GM12873 (cell line): ENCODE measurements around the gene LSS.

Experiments used
- CTCF ChIP-seq: IDR thresholded peaks from 2 replicates; pipeline ENCODE4 v1.5.1; 2012; ENCODE audit warnings: low read depth, mild to moderate bottlenecking, moderate library complexity, low read length, control low read depth; ENCODE audit not compliant: insufficient read depth; ENCODE audit errors: missing control alignments

Gene LSS

DNA sequence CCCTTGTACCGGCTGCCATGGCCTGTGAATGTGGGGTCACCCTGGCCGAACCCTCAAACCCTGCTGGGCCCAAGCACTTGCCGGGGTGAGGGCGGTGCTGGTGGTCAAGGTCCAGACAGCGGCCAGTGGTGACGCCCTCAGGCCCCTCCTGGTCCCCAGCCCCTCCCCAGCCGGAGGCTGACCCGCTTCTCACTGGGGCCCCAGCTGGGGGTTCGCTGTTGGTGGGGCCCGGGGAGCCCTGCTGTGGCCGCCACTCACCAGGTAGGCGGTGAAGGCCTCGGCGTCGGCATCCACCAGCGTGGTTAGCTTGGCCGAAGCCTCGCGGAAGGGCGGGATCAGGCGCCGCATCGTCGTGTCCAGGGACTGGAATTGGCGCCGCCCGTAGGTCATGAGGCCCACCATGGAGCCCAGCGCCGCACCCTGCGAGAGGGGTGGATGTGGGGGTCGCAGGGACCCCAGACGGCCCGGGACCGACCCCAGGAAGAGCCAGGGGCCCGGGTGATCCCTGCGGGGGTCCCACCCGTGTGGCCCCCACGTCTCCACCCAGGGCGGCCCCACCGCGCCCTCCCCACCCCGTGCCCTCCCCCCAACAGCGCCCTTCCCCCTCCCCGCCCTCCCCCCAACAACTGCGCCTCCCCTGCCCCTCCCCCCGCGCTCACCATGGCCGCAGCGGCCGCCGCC lies 83.3 kb downstream of the LSS start:
- TF ChIP-seq CTCF, result no peak

- TF ChIP-seq CTCF, result no peak
Observed at GRCh38 chr21:46144464-46145070, 84.0 kb downstream of the LSS start.

GRCh38 chr21:46142582-46143473 lies 85.7 kb downstream of the LSS start:
- no peak for TF ChIP-seq CTCF

DNA sequence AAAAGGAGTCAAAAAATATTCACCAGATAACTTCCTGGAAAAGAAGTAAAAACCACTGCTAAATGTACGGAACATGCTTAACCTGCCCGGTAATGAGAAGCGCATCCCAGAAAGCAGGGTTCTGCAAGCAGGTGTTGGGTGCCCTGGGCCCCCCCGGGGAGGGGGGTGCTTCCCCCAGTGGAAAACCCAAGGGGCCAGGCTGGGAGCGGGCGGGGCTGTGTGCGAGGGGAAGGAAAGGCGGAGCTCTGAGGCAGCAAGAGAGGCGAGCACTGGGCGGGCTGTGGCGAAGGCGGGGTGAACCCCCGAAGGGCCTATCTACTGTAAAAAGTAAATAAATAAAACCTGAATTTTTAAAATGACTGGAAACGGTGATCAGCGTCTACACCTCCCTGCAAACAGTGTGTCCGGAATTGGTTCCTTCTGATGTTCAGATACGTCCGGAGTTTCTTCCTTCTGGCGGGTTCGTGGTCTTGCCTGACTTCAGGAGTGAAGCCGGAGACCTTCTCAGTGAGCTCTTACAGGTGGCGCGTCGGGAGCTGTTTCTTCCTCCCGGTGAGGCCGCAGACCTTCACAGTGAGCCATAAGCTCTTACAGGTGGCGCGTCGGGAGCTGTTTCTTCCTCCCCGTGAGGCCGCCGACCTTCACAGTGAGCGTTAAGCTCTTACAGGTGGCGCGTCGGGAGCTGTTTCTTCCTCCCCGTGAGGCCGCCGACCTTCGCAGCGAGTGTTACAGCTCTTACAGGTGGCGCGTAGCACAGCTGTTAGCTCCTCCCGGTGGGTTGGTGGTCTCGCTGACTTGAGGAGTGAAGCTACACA lies 86.6 kb downstream of the LSS start:
- no peak for TF ChIP-seq CTCF

DNA sequence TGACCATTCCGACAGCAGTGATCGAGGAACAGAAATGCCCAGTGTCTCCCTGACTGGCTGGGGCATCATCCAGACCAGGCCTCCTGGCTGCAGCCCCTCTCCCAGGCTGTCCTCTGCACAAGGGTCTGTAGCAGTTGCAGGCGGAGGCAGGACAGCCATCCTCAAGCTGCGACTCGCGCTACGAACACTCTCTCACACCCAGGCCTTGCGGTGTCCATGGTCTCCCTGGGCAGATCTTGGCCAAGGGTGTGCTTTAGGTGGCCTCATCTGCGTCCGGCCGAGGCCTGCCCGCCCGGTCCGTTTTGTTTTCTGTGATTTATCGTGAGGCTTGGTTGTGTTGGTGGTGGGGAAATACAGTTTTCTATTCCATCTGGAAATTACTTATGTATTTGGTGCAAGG lies 88.9 kb downstream of the LSS start:
- no peak for TF ChIP-seq CTCF

- no peak for TF ChIP-seq CTCF
Observed at GRCh38 chr21:46138383-46138970, 90.1 kb downstream of the LSS start.
